NCI-H1694 treated with DMSO at 0.1 percent for 48 hours (cell line): Measurements from ENCODE around the gene ZNRF2.
"Not testable (repeated sequence)": the region's sequence is repeated elsewhere in the genome, so short reads cannot be mapped to it uniquely, and the experiment has no call there.

Experiments used
- DNase-seq: peaks from one replicate; lab custom pipeline; 2025; lab: John Stamatoyannopoulos, UW

Gene ZNRF2

GRCh38 chr7:30363778-30364563 is 79.6 kb downstream of the ZNRF2 start:
- DNase-seq: no peak

- no peak for DNase-seq
Observed at GRCh38 chr7:30364773-30365172, 80.4 kb downstream of the ZNRF2 start.

GRCh38 chr7:30365621-30366020 is 81.2 kb downstream of the ZNRF2 start:
- DNase-seq: no peak

GRCh38 chr7:30366606-30367005 is 82.2 kb downstream of the ZNRF2 start:
- DNase-seq: no peak

GRCh38 chr7:30367561-30367960 is 83.2 kb downstream of the ZNRF2 start:
- no peak for DNase-seq

- DNase-seq: no peak
Observed at GRCh38 chr7:30369879-30370278, 85.5 kb downstream of the ZNRF2 start.

GRCh38 chr7:30371321-30371720 is 86.9 kb downstream of the ZNRF2 start:
- DNase-seq: no peak

- DNase-seq: no peak
Observed at GRCh38 chr7:30378275-30378674, 93.9 kb downstream of the ZNRF2 start.

GRCh38 chr7:30379131-30379530 is 94.7 kb downstream of the ZNRF2 start:
- no peak for DNase-seq

GRCh38 chr7:30379741-30380140 is 95.3 kb downstream of the ZNRF2 start:
- DNase-seq: no peak

GRCh38 chr7:30380294-30380693 is 95.9 kb downstream of the ZNRF2 start:
- DNase-seq: no peak

- DNase-seq: not testable (repeated sequence)
Observed at GRCh38 chr7:30380824-30381223, 96.4 kb downstream of the ZNRF2 start.

- no peak for DNase-seq
Observed at GRCh38 chr7:30382607-30383006, 98.2 kb downstream of the ZNRF2 start.

- DNase-seq: no peak
Observed at GRCh38 chr7:30389791-30390190, 105.4 kb downstream of the ZNRF2 start.

GRCh38 chr7:30390736-30391636 is 106.6 kb downstream of the ZNRF2 start:
- no peak for DNase-seq

- DNase-seq: no peak
Observed at GRCh38 chr7:30391806-30392205, 107.4 kb downstream of the ZNRF2 start.

- DNase-seq: no peak
Observed at GRCh38 chr7:30395676-30396075, 111.3 kb downstream of the ZNRF2 start.

GRCh38 chr7:30396389-30396788 is 112.0 kb downstream of the ZNRF2 start:
- DNase-seq: no peak

- no peak for DNase-seq
Observed at GRCh38 chr7:30403477-30403876, 119.1 kb downstream of the ZNRF2 start.

- DNase-seq: no peak
Observed at GRCh38 chr7:30405179-30405578, 120.8 kb downstream of the ZNRF2 start.

- DNase-seq: no peak
Observed at GRCh38 chr7:30406664-30407425, 122.4 kb downstream of the ZNRF2 start.

GRCh38 chr7:30411173-30411572 is 126.8 kb downstream of the ZNRF2 start:
- no peak for DNase-seq
